ENCODE measurements around the gene VASH1. TPM values are rescaled to one million over a fixed set of nuclear protein-coding genes. Genes with fewer than 3 reads are reported as not detected.

Gene VASH1
- total and polyA plus RNA-seq, 2 donors (not counting 3 experiments of a cell fraction or from before 2014, with no cell fraction given), result 39.8 to 168 TPM

GRCh38 chr14:76736514-76736913 is 24.8 kb upstream of the VASH1 start:
- intact Hi-C loops (cut with micrococcal nuclease), result no loop called here
- H3K9me1 ChIP-seq (replicated peaks; ENCODE audit: control insufficient read depth, extremely low read depth, insufficient read depth, low read length), result no peaks in the 10 kb centered on the region
- H3K79me2 ChIP-seq (ENCODE audit: control insufficient read depth, insufficient read depth, low read length), result no peaks in the 10 kb centered on the region
- no TSS peak for BruUV-seq (replicated peaks)
- peaks cover 0 to 5% of the 10 kb centered on the region in 2 experiments for H3K27me3 ChIP-seq (ENCODE audit: control insufficient read depth in 2 of 2, insufficient read depth in 2 of 2, low read length in 2 of 2)
- H3K36me3 ChIP-seq (ENCODE audit: control insufficient read depth in 2 of 2, extremely low read depth in 1 of 2, insufficient read depth in 2 of 2, low read length in 2 of 2), result no peaks in the 10 kb centered on the region
- H2AFZ ChIP-seq (ENCODE audit: low read depth, low read length), result no peak overlapping the region
- H3K4me3 ChIP-seq (replicated peaks in 1 of 3; ENCODE audit: insufficient read depth in 1 of 3, low read depth in 1 of 3, low read length in 3 of 3), result no peak overlapping the region
- H3K9ac ChIP-seq (replicated peaks; ENCODE audit: extremely low read depth, insufficient read depth, low read length), result no peak overlapping the region
- no peak for FAIRE-seq
- CTCF ChIA-PET, result no interaction called here
- POLR2A ChIA-PET, result no interaction called here
- no peaks in the 10 kb centered on the region for H4K20me1 ChIP-seq (replicated peaks; ENCODE audit: control insufficient read depth, extremely low read depth, insufficient read depth, low read length)
- dilution Hi-C loops (cut with MboI; ENCODE audit: extremely low pct_ligation_motif_present, low sequenced_read_pairs), result no loop called here
- TF ChIP-seq JUN (IDR thresholded peaks at IDR 0.05; ENCODE audit: borderline replicate concordance, insufficient read depth, insufficient read length, low read depth), result no peak
- TF ChIP-seq MYC (IDR thresholded peaks at IDR 0.05; ENCODE audit: low read depth, low read length), result no peak
- TF ChIP-seq FOS (IDR thresholded peaks at IDR 0.05; ENCODE audit: borderline replicate concordance, insufficient read depth, low read length), result no peak
- no peak for TF ChIP-seq GATA2 (IDR thresholded peaks at IDR 0.05; ENCODE audit: insufficient read depth, insufficient read length, low read depth, low read length)
- H3K27ac ChIP-seq (ENCODE audit: insufficient read depth, low read depth, low read length), result no peak overlapping the region
- DNase-seq (ENCODE audit: low read depth, low spot score), result no peak
- no peak overlapping the region for H3K4me2 ChIP-seq (ENCODE audit: insufficient read depth, low read length)
- no peaks in the 10 kb centered on the region for H3K9me3 ChIP-seq (replicated peaks; ENCODE audit: control insufficient read depth, insufficient read depth, low read length)
- H3K4me1 ChIP-seq (ENCODE audit: control insufficient read depth, extremely low read depth, insufficient read depth, low read length), result no peaks in the 10 kb centered on the region

GRCh38 chr14:76741074-76741473 is 20.2 kb upstream of the VASH1 start:
- Histone ChIP-seq H3K79me2 (ENCODE audit: control insufficient read depth, insufficient read depth, low read length) (no peaks in the 10 kb centered on the region), H2AFZ (ENCODE audit: low read depth, low read length) (no peak overlapping the region), H3K36me3 (ENCODE audit: control insufficient read depth in 2 of 2, extremely low read depth in 1 of 2, insufficient read depth in 2 of 2, low read length in 2 of 2) (no peaks in the 10 kb centered on the region), H3K9me3 (replicated peaks; ENCODE audit: control insufficient read depth, insufficient read depth, low read length) (no peaks in the 10 kb centered on the region), H3K4me1 (ENCODE audit: control insufficient read depth, extremely low read depth, insufficient read depth, low read length) (no peaks in the 10 kb centered on the region), H3K4me3 (replicated peaks in 1 of 3; ENCODE audit: insufficient read depth in 1 of 3, low read depth in 1 of 3, low read length in 3 of 3) (no peak overlapping the region), H3K9me1 (replicated peaks; ENCODE audit: control insufficient read depth, extremely low read depth, insufficient read depth, low read length) (no peaks in the 10 kb centered on the region), H3K27me3 (ENCODE audit: control insufficient read depth in 2 of 2, insufficient read depth in 2 of 2, low read length in 2 of 2) (peaks cover 0 to 5% of the 10 kb centered on the region in 2 experiments), H4K20me1 (replicated peaks; ENCODE audit: control insufficient read depth, extremely low read depth, insufficient read depth, low read length) (no peaks in the 10 kb centered on the region), H3K4me2 (ENCODE audit: insufficient read depth, low read length) (no peak overlapping the region), H3K27ac (ENCODE audit: insufficient read depth, low read depth, low read length) (no peak overlapping the region), H3K9ac (replicated peaks; ENCODE audit: extremely low read depth, insufficient read depth, low read length) (no peak overlapping the region)
- BruUV-seq (replicated peaks), result no TSS peak
- dilution Hi-C loops (cut with MboI; ENCODE audit: extremely low pct_ligation_motif_present, low sequenced_read_pairs), result no loop called here
- intact Hi-C loops (cut with micrococcal nuclease), result no loop called here
- ChIA-PET CTCF (interaction anchor here (0.5 kb wide), 1 partner anchor 322 kb away, joined by 4 read pairs; no protein-coding TSS in a partner anchor), POLR2A (no interaction called here)
- no peak for TF ChIP-seq POLR2AphosphoS5 (IDR thresholded peaks at IDR 0.05; ENCODE audit: insufficient read depth, low read depth, low read length)
- no peak for TF ChIP-seq GATA2 (IDR thresholded peaks at IDR 0.05; ENCODE audit: insufficient read depth, insufficient read length, low read depth, low read length)
- TF ChIP-seq MYC (IDR thresholded peaks at IDR 0.05; ENCODE audit: low read depth, low read length), result no peak
- TF ChIP-seq CTCF (IDR thresholded peaks at IDR 0.05; ENCODE audit: extremely low read depth in 1 of 2, insufficient read depth in 1 of 2, low read depth in 1 of 2, low read length in 2 of 2), result no peak
- TF ChIP-seq EZH2 (IDR thresholded peaks at IDR 0.05; ENCODE audit: borderline replicate concordance, low read depth, low read length, severe bottlenecking), result no peak
- TF ChIP-seq FOS (IDR thresholded peaks at IDR 0.05; ENCODE audit: borderline replicate concordance, insufficient read depth, low read length), result no peak
- TF ChIP-seq MAX (IDR thresholded peaks at IDR 0.05; ENCODE audit: insufficient read depth, insufficient read length), result no peak
- no peak for TF ChIP-seq JUN (IDR thresholded peaks at IDR 0.05; ENCODE audit: borderline replicate concordance, insufficient read depth, insufficient read length, low read depth)
- FAIRE-seq, result no peak
- DNase-seq (ENCODE audit: low read depth, low spot score), result no peak
